HG02840 (cell line): ENCODE results near the gene RBKS.

ENCODE experiments used
- ATAC-seq: cut with Tn5 transposase; IDR thresholded peaks from one replicate; pipeline ENCODE4 v1.9.1; 2021; ENCODE audit warnings: mild to moderate bottlenecking, moderate library complexity, moderate number of reproducible peaks; ENCODE audit not compliant: unreplicated experiment, low FRiP score

Gene RBKS

DNA sequence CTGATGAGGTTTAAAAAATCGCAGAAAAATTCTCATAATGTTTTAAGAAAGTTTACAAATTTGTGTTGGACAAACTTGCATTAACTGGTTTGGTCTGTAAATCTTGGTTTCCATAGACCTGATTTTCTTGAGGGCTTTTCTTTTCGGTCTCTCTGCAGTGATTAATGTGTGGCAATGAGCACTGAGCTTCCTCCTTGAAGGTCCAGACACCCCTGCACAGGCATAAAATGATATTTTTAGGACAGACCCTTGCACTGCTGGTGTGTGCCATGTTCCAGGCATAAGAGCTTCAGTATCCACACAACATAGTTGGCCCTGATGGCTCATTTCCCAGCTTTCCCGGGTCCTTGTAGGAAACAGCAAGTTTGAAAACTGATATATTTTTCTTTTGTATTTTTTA, 85.0 kb downstream of the RBKS start:
- ATAC-seq = no peak

DNA sequence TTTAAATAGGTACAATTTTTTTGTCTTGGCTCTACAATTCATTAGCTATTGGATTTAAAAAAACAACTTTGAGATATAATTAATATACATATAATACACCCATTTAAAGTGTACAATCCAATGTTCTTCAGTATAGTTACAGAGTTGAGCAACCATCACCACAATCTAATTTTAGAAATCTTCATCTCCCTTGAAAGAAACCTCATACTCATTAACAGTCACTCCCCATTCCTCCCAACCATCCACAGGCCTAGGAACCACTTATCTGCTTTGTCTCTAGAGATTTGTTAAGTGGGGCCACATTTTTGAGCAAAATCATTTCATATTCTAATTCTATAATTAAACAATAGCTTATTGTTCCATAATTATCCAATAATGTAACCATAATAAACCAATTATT, 86.0 kb downstream of the RBKS start:
- ATAC-seq = no peak

DNA sequence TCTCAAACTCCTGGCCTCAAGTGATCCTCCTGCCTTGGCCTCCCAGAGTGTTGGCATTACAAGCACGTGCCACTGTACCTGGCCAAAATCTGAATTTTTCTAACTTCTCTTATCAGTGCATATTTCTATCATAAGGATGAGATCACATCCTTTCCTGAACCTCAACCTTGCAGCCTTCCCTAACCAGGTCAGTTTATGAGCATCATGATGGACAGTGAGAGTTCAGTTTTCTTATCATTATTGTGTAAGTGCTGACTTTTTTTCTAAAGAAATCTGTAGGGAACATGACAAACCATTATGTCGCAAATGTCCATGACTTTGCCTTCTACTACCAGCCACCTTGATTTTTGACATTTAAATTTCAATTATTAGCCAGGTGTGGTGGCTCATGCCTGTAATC, 87.1 kb downstream of the RBKS start:
- ATAC-seq = no peak

DNA sequence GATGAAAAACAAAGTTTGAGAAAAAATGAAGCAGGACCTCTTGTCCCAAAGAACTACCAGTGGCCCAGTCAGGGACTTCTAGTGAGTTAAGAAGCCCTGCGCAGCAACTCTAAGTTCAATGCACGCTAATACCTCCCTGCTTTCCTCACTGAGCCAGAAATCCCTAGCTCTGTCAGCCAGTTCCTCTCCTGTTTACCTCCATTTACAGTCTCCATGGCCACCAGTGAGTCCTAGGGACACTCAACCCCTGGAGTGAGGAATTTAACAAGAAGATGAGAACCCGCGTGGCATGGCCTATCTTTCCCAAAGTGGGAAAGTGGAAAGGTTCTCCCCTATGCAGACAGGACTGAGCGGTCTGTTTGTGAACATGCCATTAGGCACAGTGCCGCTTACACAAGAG, 87.6 kb downstream of the RBKS start:
- ATAC-seq = no peak

DNA sequence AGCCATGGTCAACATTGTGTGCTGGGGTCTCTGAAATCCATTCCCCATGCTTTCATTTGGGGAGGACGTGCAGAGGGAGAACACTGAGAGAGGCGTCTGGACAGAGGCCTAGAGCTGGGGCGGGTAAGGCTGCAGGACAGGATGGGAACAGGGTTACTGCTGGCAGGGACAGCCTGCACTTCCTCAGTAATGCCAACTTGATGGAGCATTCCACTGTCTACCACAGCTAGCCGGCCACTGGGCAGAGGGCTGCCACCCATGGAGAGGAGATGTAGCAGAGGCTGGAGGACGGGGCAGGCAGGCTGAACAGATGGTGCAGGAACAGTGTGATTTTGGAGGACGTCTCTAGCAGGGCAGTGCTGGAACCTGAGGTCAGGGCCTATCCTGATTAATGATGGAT, 89.3 kb downstream of the RBKS start:
- ATAC-seq = no peak

DNA sequence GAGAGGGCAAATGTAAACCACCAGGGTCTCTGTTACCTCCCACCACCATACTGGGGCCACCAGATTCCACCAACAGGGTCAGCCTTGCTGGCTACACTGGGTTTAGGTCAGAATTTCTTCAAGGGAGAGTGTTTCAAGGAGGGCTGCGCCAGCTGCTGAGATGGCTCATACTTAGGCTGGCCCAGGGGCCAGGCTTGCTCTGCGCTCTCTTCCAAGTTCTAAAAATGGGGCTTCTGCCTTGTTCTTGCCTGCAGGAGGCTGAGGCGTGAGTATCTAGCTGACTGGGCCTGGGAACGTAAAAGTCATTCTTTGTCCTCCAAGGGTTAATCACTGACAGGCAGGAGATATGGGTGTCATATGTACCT, 90.6 kb downstream of the RBKS start:
- no peak for ATAC-seq

DNA sequence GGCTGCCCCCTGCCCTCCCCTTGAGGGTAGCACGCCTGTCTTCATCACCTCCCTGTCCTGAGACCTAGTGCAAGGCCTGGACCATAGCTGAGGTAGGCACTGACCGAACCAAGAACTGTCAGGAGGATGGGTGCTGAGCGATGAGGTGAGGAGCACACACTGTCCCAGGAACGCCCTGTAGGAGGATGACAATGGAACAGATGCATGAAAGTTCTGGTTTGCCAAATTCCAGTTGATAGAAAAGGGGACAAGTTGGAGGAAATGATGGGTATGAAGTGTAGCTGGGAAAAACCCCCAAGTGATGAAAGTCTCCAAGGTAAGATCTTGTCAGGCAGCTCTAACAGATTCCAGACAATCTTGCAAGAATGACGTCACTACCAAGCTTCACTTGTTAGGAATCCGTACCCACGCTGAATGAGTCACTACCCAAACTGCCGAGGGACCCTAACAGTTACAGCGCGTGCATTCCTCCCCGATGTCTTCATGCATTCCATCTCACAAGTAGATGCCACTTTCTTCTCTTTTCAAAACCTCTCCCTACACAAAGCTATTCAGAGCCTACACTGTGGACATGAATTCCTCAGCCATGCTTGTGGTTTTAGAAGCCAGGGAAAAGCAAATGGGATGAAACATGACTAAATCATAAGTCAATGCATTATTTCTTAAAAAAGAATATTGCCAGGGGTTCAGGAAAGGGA, 91.1 kb downstream of the RBKS start:
- no peak for ATAC-seq

DNA sequence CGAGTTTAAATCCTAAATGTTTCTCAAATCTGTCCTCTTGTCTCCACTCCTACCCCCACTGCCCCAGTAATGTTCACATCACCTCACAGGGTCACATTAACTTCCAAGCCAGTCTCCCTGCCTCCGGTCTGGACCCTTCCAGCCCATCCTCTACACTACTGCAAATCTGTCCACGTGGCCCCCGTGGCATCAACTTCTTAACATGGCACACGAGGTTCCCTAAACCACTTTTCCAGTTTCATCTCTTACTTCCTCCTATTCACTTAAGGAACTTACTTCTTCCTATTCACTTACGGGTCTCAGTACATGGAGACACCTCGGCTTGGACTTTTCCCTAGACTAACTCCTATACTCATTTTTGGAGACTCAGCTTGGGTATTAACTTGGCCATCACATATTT, 91.7 kb downstream of the RBKS start:
- ATAC-seq = no peak

DNA sequence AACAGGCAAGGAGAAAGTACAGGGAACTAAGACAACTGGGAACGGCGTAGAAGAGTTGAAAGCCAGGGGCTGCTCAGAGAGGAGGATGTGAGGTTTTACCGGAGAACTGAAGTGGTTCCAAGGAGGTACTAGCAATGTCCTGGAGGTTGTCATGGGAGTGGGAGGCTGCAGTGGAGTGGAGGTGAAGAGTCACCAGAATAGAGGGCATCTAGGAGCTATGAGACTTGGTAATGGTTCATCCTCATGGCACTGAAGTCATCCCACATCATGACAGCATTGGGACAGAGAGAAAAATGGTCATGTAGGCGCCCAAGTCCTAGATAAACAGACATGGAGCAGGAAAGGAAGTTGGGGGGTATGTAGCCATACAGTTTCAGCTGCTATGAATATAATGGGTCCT, 92.3 kb downstream of the RBKS start:
- ATAC-seq = no peak

DNA sequence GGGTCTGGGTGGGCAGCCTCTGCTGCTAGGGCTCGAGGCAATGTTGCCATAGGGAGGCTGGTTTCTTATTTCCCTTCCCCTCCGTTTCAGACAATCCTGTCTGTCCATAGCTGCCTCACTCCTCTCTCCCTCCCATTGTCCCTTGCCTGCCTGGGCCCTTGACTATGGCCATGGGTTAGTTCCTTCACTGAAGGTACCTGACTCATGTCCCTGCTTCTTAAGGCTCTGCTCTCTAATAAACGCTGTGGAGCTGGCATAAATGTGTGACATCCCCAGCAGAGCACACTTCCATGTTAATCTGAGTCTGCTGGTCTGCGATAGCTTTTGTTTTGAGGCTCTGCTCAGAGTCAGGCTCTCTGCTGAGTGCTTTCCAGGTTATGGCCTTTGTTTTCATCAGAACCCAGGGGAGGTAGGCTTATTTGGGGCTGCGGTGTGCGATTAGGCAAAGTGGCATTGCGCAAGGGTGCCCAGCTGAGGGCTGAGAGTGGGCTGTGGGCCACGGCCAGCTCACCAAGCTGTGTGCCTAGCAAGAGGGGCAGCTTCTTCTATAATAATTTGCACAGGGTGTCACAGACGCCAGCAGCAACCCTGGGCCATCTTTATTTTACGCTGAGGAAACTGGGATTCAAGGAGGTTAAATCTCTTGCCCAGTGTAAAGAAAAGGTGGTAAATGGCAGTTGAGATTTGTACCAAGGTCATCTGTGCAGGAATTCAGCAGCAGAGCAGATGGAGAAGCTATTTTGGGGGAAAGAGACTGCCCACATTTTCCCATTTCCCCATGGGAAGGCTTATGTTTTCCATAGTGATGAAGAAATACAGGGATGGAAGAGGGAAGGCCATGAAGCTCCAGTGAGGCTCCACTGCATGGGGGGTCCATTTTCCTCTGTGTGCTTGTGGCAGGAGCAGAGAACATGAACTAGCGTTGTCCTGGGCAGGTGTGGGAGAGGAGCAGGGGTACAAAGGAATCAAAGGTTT, 93.1 kb downstream of the RBKS start:
- ATAC-seq = no peak

DNA sequence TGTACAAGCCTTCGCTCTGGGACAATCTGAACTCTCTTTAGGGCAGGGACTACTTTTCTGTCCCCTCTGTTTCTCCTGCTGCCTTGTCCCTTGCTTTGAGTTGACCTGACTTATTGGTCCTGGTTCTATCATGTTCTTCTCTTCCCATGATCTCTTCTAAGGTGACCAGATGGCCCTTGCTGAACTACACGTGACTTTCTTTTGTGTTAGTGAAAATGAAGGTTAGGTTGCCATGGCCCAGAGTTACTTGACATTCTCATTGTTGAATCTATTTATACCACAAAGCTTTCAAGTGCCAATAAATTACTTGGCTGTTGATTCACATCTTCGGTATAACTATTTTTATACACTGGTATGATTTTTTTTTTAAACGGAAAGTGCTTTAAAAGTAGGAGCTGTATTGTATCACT, 94.3 kb downstream of the RBKS start:
- no peak for ATAC-seq

DNA sequence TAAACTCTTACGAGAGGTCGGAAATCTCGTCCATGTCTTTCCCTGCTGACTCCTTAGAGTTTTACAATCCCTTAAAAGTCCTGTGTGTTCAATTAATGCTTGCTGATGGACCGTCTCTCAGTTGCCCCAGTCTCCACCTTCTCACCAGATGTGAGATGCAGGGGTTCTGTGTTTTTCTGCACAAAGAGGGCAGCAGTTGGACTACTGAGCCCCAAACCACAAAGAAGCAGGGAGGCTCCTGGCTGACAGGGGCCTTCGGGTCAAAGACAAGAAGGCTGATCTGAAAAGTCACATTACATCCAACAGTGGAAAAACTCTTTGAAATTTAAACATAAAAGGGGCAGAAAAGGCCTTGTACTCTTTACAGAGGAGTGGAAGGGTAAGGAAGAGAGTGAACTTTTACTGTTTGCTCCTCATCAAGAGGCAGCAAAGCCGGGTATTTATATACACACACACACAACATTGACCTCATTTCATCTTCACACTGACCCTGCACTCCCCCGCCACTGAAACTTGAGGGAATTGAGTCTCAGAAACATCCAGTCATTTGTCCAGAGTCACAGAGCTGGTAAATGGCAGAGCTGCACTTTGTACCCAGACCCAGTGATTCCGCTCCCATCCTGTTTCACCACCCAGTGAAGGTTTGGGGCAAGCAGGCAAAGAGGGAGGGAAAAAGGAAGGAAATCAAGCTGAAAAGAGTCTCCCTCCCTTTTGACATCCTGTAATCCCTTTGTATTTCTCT, 94.9 kb downstream of the RBKS start:
- ATAC-seq = no peak

DNA sequence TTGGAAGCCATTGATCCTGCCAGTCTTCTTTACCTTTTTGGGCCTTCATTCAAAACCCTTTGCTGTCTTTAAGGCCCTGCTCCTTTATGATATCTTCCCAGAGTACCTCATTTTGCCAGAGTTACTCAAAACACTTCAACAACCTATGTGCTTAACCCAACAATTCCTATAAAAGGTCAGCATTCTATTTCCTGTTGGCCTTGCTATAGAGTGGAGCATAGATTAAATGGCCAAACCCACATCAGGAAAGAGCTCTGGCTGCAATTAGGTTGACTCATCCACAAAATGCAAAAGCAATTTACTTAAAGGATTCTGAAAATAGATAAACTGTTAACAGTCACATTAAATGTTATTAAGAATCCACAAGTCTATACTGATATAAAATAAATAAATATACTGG, 97.4 kb downstream of the RBKS start:
- no peak for ATAC-seq

DNA sequence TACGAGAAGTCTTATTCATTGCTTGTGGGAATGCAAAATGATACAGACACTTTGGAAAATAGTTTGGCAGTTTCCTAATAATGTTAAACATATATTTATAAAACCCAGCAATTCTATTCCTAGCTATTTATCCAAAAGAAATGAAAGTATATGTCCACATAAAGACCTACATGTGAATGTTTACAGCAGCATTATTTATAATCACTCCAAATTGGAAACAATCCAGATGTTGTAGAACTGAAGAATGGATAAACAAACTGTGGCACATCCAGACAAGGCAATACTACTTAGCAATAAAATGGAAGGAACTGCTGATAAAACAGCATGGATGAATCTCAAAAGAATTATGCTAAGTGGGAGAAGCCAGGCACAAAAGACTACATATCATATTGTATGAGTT, 99.4 kb downstream of the RBKS start:
- no peak for ATAC-seq

DNA sequence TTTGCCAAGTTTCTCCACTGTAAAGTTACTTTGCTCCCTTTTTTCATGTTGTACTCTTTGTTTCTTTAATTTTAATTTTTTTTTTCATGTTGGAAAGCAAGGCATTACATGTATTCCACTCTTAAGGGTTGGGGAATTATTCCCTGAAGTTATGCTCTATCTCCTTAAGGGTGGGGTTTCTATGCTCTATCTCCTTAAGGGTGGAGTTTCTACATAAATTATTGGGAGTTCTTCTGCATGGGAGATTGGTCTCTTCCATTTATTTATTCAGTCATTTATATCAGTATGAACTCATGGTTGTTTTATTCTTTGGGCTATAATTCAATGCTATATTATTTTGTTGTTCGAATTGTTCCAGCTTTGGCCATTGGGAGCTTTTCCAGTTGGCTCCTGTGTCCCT, 107.5 kb downstream of the RBKS start:
- no peak for ATAC-seq

DNA sequence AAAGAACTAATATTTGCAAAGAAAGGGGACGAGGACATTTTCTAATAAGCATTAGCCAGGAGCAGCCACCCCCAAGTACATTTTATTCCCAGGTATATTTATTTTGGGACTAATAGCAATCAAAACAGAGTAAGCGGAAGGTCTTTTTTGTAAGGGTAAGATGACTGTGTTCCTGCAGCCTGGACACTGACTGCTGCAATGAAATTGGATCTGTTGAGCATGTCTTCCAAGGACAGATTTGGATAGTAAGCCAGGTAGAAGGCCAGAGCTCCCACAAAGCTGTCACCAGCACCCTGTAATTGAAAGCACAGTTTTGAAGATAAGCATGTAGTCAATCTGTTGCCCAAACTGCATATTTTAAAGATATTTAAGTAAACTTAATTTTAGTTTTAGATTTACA, 108.7 kb downstream of the RBKS start:
- ATAC-seq = no peak

DNA sequence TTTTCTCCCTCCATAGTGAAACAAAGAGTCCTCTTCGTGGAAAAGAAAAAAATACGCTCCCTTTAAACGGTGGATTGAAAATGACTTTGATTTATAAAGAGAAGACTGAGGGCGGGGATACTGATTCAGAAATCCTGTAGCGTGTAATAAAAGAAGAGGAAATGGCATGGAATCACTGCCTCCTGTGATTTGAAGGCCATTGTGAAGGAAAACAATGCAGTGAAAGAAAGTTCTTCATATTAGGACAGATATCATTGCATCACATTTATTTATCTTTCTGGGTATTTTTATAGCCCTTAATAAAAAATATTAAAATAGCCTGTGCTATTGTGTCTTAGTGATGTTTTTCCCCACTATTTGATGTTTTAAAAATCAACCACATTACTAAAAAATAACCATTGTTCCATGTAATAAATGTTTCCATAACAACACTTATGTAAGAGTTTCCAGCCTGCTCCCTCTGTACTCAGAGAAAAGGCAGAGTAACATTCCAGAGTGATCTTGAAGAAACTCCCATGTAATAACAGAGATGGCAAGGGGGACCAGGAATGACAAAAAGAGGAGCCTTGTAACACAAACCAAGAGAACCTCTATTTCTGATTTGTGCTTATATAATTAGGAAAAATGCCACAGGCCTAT, 110.7 kb downstream of the RBKS start:
- no peak for ATAC-seq

DNA sequence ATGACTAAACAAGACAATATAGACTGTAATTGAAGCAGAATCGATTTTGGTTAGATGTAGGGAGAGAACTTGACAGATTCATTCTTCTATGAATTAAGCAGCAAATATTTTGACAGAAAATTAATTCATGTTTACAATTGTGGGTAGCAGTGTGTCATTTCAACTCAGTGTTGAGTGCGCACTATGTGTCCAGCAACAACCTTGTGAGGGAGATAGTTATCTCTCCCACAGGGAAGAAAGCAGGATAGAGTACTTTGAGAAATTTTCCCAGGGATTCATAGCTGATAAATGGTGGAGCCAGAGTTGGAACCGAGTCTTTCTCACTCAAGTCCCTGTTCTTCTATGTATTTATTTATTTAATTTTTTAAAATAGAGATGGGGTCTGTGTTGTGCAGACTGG, 113.5 kb downstream of the RBKS start:
- no peak for ATAC-seq

DNA sequence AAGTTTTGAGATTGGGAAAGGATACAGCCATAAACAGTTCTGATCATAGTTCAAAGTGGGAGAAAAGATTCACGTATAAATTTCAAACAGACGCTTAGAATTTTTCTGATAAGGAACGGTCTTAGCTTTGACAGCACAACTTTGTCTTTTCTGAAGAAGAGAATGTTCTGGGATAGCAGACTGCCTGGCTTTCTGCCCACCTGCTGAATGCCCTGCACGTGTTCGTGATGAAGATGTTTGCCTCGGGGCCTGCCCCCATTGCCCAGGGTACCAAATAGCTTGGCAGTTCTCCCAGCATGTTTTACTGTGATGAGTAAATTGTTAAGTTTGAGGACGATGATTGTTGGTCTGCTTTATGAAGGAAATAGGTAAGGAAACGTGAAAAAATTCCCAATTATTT, 114.1 kb downstream of the RBKS start:
- no peak for ATAC-seq

DNA sequence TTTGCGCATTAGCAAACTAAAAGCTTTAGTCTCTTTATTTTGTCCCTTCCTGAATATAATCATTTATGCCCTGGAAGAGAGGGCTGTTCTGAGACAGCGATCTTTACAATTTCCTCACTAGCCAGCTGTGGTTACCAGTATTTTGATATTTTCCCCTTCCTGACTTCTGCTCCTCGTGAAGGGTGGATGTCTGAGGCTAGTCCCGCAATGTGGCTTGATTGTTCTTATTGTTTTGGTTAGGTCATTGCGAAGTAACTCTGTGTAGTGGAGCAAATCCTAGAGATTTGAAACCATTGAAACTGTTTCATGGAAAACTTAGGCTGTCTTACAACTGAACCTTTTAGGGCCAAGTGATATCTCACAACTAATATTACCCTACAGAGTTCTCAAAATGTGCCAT, 116.2 kb downstream of the RBKS start:
- ATAC-seq = no peak

DNA sequence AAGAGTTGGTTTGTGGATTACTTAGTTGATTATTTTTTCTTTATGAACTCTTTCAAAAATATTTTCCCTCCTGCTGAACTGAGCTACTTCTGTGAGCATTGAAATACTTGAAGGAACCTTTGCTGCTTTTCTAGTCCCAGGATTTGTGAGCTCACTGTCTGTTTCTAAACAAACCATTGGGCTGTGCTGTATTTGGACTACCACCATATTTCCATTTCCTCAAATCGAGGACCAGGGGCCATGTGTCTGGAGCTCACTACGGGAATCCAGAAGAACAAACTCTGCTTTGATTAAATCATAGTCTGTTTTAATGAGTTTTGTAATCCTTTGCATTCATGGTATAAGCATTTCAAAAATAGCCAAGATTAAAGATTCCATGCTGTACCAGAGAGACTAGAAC, 117.4 kb downstream of the RBKS start:
- ATAC-seq = no peak
